ENCODE results near the gene CREG2.
"Not testable (repeated sequence)": the region's sequence is repeated elsewhere in the genome, so short reads cannot be mapped to it uniquely, and the experiment has no call there.

Gene CREG2

DNA sequence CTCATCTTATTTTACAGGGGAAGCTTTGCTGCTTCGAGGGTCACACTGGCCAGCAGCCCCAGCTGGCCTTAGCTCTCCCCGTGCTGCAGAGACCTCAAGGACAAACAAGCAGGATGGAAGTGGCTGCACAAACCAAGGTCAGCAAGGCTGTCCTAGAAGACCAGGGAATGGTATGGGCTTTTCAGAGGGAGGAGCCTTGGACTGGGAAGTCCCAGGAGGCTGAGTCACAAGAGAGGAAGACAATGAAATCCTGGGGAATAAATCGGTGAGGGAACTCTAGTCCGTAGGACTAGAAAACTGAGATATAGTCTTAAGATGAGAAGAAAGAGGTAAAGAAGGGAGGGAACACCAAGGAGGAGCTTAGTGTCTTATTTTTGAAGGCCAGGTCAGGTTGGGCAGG lies 15.7 kb downstream of the CREG2 start:
- DNase-seq (ENCODE audit: low spot score): no peak

DNA sequence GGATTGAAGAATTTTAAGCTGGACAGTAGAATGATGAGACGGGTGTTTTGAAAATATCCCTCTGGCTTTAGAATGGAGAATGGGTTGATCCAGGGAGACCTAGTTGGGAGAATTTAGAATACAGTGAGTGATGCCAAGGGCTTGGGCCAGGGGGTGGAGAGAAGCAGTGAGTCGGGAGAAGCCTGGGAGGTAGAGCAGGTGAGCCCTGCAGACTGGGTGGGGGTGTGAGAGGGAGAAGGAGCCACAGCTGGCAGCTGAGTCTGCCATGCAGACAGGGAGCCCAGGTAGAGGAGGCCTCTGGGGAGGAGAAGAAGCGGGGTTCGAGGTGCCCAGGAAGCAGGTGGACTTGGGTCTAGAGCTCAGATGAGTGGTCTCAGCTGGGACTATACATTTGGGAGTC lies 18.2 kb downstream of the CREG2 start:
- no peak for DNase-seq (ENCODE audit: low spot score)

DNA sequence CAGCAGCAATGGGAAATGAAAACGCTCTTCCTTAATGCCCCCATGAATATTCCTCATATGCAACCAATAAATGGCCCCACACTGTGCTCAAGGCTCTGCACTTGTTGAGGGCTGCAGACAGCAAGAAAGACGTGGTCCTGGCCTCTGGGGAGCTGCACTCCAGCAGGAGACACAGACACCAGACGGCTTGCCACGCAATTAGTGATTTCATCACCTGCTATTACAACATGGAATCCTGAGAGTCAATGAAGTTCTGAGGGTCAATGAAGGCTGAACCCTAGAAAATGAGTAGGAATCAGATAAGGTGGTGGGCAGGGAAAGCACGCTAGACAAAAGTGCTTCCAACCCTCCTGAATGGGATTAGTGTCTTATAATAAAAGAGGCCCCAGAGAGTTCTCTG lies 18.9 kb downstream of the CREG2 start:
- no peak for DNase-seq (ENCODE audit: low spot score)

DNA sequence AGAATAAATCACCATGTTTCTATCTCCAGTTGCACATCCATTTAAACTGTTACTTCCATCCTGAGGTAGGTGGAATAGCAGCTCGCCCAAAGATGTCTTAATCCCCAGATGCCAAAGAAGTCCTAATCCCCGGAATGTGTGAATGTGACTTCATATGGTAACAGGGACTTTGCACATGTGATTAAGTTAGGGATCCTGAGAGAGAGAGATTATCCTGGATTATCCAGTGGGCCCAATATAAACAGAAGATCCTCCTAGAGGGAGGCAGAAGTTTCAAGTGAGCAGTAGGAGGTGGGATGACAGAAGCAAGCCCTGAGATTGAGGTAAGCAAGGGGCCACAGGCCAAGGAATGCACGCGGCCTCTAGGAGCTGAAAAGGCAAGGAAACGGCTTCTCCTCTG lies 19.8 kb downstream of the CREG2 start:
- no peak for DNase-seq (ENCODE audit: low spot score)

DNA sequence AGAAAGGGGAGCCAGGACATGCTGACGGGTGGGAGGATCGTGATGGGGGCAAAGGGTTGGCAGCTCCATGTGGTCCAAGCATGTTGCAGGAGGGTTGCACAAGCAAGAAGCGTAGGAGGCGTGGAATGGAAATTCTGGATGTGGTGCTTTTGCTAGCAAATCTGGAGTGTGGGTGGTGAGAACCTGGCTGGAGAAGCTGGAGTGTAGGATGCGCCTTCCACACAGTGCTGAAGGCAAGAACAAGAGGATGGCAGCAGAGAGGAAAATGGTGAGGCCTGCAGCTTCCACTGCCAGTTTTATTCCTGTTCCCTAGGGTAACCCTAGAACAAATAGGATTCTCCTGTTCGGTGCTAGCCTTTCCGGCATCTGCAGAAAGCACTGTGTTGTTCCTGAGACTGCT lies 22.4 kb downstream of the CREG2 start:
- no peak for DNase-seq (ENCODE audit: low spot score)

DNA sequence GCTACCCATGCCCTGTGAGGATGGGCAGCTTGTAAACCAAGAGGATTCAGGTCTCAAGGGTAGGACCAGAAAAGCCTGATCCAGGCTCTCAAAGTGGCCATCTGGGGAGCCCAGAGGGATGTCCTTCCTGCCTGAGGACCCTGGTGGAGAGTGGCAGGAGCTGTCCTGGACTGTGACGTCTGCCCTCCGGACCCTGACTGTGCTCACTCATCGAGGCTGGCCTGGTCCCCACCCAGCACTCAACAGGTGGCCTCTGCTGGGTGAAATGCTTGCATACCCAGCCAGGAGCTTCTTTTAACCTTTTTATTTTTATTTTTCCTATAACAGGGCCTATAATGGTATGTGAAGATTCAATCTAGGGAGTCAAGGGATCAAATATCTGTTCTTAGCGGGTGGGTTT lies 24.5 kb downstream of the CREG2 start:
- no peak for DNase-seq (ENCODE audit: low spot score)

DNA sequence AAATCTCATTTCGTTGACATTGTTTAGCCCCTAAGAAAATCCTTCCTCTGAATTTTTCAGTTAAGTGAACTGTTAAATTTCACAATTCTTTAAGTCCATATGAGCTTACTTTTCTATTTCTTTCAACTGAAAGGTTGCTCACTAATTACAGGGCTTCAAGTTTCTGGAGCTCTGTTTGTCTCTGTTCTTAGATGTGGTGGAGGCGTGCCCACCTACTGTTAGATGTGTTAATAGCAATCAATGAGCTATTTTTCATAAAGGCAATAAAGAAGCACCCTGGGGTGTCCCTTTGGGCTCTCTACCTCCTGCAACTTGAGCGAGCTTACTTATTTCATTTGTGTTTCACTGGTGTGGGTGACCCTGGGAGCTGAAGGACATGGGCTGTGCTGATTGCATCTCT lies 25.0 kb downstream of the CREG2 start:
- no peak for DNase-seq (ENCODE audit: low spot score)

DNA sequence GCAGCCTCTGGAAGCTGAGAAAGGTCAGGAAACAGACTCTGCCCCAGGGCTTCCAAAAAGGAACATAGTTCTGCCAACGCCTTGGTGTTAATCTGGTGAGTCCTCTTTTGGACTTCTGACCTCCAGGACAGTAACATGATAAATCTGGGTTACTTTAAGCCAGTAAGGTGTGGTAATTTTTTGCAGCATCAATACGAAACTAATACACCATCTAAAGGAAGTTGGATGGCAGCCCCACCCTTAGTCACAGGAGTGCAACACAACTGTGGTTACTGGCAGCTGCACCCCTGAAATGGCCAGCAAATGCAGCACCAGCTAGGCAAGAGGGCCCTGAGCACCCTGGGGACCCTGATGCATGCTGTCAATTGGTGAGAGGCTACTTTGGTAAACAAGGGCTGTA lies 25.8 kb downstream of the CREG2 start:
- no peak for DNase-seq (ENCODE audit: low spot score)

DNA sequence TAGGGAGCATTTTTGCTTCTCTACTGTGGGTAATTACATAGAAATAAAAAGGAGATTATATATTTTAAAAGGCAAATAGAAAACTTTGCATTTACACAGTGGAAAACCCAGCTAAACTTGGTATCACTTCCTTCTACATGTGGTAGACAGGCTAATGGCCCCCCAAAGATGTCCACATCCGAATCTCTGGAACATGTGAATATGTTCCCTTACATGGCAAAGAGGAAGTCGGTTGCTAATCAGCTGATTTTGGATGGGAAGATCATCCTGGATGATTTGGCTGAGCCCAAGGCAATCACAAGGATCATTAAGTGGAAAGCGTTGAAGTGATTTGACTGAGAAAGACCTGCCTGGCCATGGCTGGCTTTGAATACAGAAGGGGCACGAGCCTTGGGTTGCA lies 26.2 kb downstream of the CREG2 start:
- DNase-seq (ENCODE audit: low spot score): no peak

DNA sequence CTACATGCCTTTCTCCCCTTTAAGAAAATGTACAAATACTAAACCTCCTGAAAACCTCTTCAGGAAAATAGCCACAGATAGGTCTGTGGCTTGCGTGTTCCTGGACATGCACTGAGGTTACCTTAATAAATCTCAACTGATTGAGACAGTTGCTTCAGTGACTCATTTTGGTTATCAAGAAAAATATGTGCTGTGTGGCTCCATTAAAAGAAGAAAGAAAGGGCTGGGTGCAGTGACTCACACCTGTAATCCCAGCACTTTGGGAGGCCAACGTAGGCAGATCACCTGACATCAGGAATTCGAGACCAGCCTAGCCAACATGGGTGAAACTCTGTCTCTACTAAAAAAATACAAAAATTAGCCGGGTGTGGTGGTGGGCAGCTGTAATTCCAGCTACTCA lies 27.1 kb downstream of the CREG2 start:
- DNase-seq (ENCODE audit: low spot score): no peak

DNA sequence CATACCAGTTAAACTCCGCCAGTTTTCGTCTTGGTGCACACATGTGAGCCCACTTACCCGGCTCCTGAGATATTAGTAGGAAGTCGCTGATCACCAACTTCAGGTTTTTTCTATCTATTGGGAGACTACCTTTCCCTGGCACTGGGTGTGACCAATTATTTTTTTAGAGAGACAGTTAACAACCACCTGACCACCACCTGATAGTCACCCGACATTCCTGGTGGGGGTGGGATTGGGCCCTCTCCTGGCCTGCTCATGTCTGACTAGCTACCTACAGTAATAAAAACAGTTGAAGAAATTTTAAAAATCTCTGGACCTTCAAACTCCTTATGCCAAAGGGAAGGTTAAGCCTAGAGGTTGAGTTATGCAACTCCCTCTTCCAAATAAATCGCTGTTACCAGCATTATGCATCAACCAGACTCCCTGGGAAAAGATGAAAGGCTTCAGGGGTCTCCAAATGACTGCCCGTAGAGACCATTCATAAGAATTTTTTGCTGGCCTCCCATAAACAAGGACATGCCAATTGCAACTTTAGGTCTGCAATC lies 27.8 kb downstream of the CREG2 start:
- no peak for DNase-seq (ENCODE audit: low spot score)

DNA sequence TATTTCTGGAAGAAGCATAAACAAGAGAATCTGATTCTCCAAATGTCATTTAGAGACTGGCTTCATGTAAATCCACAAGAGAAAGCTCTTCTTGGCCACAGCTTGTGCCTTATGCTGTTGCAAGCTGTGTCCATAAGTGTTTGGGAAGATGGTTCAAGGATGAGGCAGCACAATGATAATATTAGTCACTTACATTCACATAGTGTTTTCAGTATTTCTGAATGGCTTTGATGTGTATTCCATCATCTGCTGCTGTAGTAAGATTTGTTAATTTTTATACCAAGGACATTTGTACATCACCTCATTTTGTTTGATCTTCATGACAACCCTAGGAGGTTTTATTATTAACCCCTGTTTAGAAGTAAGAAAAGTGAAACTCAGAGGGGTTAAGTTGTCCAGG lies 29.9 kb downstream of the CREG2 start:
- no peak for DNase-seq (ENCODE audit: low spot score)

DNA sequence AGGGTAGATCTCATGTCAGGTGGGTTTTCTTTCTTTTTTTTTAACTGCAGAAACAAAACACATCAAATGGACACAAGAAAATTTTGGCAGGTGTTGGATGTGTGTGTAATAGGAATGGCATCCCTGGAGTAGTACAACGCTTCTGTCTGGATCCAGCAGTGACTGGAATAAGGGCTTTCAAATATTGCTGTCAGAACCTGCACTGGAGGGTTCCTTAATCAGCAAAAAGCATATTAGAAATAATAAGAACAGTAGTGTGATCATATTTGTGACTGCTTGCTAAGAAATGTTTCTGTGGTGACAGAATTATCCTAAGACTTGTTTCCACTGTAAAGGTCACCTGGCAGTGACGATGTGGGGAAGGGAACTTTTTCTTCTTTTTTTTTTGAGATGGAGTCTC lies 30.8 kb downstream of the CREG2 start:
- peak; percentile 1 for DNase-seq (ENCODE audit: low spot score)

DNA sequence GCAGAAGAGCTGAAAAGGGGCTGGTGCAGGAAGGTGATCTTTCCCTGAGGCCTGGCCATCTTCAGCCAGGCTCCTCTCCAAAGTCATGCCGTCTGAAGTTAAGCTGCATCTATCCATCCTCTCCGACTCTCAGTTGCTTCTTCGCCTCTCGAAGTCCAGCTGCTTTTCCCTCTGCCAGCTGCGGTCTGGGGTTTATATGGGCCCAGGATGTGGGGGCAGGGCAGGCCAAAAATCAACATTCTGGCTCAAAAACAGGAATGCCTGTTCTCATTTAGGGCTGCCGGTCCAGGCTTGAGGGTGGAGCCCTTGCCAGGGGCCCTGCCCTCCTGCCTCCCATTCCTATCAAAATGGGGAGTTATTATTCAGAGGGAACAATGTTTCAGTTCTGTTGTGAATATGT lies 31.2 kb downstream of the CREG2 start:
- no peak for DNase-seq (ENCODE audit: low spot score)

DNA sequence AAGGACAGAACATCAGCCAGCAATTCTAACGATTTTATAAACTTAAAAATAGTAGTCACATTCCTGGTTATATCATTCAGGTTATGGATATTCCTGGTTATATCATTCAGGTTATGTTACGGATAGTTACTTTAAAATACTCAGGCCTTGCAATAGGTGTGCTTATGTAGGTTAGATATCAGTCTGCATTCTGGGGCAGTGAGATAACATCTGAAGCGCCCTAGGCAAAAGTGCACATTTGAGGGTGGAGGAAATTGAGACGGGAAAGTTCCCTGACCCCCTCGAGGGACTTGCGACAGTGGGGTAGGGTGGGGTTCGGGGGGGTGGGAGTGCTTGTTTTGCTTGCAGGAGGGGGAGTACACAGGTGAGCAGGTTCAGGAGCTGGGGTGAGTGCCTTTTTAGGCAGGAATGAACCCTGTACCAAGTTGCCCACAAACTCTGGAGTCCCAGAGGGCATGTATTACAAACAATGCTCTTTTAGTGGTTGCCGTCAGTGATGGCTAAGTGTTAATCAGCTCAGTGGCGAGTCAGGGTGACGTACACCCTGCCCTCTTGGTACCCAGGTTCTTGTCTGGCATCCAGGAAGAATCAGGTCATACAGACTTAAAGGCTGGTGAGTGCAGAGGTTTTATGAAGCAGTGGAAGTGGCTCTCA lies 31.8 kb downstream of the CREG2 start:
- peak; percentile 37 for DNase-seq (ENCODE audit: low spot score)

DNA sequence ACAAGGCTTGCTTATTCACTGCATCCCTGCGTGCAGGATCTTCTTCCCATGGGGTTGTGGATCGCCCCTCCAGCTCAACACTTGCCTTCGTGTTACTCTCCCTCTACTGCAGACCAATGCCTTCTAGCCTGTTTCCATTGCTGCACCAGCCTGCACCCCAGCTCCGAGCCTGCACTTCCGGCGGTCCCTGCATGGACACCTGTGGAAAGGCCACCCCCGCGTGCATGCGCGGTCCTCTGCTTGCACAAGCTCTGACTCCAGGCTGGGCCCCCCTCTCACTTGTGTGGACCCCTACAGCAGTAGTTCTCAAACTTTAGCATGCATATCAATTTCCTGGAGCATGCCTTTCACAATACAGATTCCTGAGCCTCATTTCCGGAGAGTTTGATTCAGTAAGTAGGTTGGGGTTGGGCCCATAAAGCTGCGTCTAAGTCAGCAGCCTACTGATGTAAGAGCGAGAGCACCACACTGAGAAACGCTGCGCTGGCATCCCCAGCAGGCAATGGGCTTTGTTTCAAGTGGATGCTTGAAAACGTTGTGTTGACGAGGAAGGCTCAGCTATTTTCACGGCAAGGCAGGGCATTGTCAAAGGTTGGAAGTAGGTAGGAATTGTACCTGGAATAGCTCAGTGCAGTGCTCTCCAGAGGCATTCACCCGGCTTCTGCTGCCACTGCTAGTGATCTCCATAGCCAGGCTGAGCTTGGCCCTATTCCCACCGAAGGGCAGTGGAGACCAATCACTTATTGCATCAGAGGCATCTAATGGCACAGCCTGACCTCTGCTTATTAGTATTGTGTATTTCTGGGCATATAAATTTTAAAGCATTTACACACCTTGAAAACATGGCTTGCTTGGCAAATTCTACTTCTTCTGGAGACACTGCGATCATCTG lies 32.6 kb downstream of the CREG2 start:
- no peak for DNase-seq (ENCODE audit: low spot score)

DNA sequence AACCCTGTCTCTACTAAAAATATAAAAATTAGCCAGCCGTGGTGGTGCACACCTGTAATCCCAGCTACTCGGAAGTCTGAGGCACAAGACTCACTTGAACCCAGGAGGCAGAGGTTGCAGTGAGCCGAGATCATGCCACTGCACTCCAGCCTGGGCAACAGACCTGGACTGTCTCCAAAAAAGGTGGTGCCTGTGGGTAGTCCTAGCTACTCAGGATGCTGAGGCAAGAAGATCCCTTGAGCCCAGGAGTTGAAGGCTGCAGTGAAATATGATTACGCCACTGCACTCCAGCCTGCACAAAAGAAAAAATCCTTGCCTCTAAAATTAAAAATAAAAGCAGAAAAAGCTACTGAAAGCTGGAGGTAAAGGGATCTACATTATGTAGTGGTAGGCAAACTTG lies 34.7 kb downstream of the CREG2 start:
- DNase-seq (ENCODE audit: low spot score): not testable (repeated sequence)

DNA sequence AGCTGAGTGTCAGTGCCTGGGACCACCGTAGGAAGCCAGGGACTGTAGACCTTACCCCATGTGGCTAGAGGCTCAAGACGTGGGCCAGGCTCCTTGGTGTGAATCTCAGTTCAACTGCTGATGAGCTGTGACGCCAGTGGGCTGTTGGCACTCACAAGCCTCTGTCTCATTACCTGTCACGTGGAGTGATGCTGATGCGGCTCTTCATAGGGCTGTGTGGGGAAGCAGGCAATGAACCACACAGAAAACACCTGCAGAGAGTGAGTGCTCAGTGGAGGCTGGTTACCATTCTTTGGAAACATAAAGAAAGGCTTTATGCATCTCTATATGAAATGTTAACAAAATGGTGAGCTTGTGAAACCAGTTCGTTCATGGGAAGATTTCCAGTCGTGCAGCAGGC lies 36.1 kb downstream of the CREG2 start:
- DNase-seq (ENCODE audit: low spot score): no peak

DNA sequence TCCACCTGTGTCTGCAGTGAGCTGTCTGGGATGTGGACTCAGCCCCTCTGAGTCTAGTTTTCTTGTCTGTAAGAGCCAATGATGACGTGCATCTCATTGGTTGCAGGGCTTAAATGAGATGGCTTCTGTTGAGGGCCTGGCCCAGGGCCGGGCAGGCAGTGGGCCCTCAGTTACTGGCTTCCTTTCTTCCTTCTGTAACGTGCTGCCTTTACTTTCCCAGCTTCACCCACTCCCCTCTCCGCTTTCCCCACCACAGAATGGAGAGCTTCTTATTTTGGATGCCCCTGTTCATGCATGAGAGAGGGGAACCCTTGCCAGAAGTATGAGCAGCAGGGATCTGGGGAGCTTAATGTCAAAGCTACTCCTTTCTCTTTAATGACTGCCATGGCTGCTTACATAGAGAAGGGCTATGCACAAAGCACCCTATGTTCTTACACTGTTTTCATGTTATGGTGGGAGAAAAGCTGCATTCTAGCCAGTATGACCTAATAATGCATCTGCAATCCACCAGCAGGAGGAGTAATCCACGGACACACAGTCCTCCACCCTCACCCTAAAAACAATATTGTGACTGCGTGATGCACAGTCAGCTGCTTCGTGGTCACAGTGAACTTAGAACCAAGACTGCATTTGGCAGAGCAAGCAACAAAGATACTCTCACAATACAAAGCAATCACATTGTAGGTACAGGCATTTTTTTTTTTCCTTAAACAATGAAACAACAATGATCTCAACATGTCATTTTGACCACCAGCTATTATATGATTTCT lies 37.2 kb downstream of the CREG2 start:
- no peak for DNase-seq (ENCODE audit: low spot score)

DNA sequence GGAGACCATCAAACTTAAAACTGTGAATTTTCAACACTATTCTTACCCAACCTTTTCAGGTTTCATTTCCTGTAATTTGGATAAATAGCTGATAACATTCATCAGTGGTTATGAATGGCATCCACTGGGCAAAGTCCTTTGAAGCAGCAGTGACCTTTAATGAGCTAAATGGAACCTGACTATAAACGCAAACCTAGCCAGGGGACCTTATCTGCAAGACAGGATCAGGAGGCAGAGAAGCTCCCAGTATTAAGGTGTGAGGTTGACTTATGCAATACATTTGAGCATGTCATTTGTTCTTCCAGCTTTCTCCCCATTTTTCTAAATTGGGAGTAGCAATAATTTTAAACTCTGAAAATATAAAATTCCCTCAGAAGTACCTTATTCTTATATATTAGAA lies 38.4 kb downstream of the CREG2 start:
- no peak for DNase-seq (ENCODE audit: low spot score)

DNA sequence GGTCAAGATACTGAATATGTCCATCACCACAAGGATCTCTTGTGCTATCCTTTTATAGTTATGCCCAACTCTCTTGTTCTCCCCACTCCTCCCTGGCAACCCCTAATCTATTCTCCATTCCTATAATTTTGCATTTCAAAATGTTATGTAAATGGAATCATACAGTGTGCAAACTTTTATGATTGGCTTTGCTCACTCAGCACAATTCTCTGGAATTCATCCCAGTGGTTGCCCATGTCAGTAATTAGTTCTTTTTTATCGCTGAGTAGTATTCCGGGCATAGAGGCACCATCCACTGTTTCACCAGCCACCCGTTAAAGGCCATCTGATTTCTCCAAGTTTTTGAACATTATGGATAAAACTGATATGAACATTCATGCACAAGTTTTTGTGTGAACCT lies 40.4 kb downstream of the CREG2 start:
- no peak for DNase-seq (ENCODE audit: low spot score)

DNA sequence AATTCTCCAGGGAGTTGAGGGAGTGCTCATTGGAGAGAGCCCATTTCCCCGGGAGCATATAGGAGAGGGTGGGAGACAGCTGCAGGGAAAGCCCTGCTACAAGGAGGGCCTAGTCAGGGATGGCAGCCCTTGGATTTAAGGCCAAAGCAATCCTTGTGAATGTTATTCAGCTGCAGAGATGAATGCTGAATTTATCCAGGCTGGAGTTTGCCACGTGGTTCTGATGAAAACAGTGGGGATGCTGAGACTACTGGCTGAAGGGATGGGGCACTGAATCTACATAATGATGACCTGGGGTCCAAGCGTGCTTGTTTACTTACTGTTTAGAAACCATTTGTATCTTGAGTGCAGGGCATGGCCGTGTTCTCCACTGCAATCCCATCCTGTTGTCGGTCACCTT lies 43.2 kb downstream of the CREG2 start:
- no peak for DNase-seq (ENCODE audit: low spot score)

DNA sequence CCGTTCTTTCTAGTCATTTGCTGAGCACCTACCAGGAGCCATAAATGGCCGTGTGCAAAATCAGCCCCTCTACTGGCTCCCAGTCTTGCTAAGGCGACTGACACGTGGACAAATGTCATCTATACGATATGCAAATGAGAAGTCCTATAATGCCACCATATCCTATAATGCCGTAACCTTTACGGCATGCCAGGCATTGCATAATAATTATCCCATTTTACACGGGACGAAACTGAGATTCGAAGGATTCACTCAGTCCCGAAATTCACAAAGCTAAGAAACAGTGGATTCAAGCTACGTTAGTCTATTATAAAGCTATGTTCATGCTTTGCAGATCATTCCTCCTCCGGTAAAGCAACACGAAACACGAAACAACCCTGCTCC lies 44.7 kb downstream of the CREG2 start:
- no peak for DNase-seq (ENCODE audit: low spot score)

Measured in RKO (cell line).